ENCODE data around the gene VEZF1. TPM values are rescaled to one million over a fixed set of nuclear protein-coding genes. Genes with fewer than 3 reads are reported as not detected.

Gene VEZF1
- total and polyA plus RNA-seq, 2 donors (not counting 1 experiment from before 2014, with no cell fraction given): 14.7 to 75.9 TPM

GRCh38 chr17:58019039-58019438 is 31.0 kb upstream of the VEZF1 start:
- intact Hi-C loops (cut with micrococcal nuclease): no loop called here
- ChIA-PET POLR2A (no interaction called here), CTCF (no interaction called here)
- Mint-ChIP-seq H3K27ac (no peak overlapping the region), H3K9me3 (ENCODE audit: insufficient read depth) (no peaks in the 10 kb centered on the region), H3K27me3 (peaks cover 20% of the 10 kb centered on the region), H3K4me1 (no peaks in the 10 kb centered on the region), H3K4me3 (no peak overlapping the region)
- Histone ChIP-seq H3K27me3 (replicated peaks in 1 of 4; ENCODE audit: control extremely low read depth in 1 of 4, control insufficient read depth in 3 of 4, insufficient read depth in 4 of 4, low read length in 3 of 4) (peaks cover 0 to 5% (median 1%) of the 10 kb centered on the region in 4 experiments), H3K9ac (ENCODE audit: low read length) (no peak overlapping the region), H4K20me1 (ENCODE audit: control insufficient read depth, insufficient read depth, low read length, poor library complexity, severe bottlenecking) (no peaks in the 10 kb centered on the region), H3K36me3 (replicated peaks in 1 of 2; ENCODE audit: control extremely low read depth in 1 of 2, control insufficient read depth in 1 of 2, extremely low read depth in 1 of 2, insufficient read depth in 2 of 2, low read length in 1 of 2) (no peaks in the 10 kb centered on the region), H3K27ac (ENCODE audit: low read length in 2 of 2) (no peak overlapping the region), H3K4me3 (ENCODE audit: control extremely low read depth in 1 of 5, extremely low read depth in 1 of 5, insufficient read depth in 1 of 5, low read depth in 2 of 5, low read length in 4 of 5) (no peak overlapping the region), H3K4me2 (replicated peaks; ENCODE audit: low read depth, low read length, poor library complexity, severe bottlenecking) (no peak overlapping the region), H3K79me2 (ENCODE audit: control insufficient read depth, insufficient read depth, low read length) (no peaks in the 10 kb centered on the region), H3K4me1 (ENCODE audit: control insufficient read depth in 2 of 2, insufficient read depth in 2 of 2, low read length in 2 of 2) (no peaks in the 10 kb centered on the region), H2AFZ (ENCODE audit: insufficient read depth, low read depth, low read length, poor library complexity, severe bottlenecking) (no peak overlapping the region), H3K9me3 (ENCODE audit: control extremely low read depth in 1 of 3, control insufficient read depth in 2 of 3, insufficient read depth in 1 of 3, low read length in 2 of 3) (no peaks in the 10 kb centered on the region)
- ATAC-seq (ENCODE audit: low read depth): no peak
- TF ChIP-seq, protein P1, sequence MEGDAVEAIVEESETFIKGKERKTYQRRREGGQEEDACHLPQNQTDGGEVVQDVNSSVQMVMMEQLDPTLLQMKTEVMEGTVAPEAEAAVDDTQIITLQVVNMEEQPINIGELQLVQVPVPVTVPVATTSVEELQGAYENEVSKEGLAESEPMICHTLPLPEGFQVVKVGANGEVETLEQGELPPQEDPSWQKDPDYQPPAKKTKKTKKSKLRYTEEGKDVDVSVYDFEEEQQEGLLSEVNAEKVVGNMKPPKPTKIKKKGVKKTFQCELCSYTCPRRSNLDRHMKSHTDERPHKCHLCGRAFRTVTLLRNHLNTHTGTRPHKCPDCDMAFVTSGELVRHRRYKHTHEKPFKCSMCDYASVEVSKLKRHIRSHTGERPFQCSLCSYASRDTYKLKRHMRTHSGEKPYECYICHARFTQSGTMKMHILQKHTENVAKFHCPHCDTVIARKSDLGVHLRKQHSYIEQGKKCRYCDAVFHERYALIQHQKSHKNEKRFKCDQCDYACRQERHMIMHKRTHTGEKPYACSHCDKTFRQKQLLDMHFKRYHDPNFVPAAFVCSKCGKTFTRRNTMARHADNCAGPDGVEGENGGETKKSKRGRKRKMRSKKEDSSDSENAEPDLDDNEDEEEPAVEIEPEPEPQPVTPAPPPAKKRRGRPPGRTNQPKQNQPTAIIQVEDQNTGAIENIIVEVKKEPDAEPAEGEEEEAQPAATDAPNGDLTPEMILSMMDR (IDR thresholded peaks at IDR 0.05): no peak
- no peak for TF ChIP-seq EZH2 (IDR thresholded peaks at IDR 0.05; ENCODE audit: borderline replicate concordance, insufficient read depth, low read depth, low read length, poor library complexity, severe bottlenecking)
- no CpG with 5 or more reads among the region's 3 CpGs for WGBS (ENCODE audit: insufficient coverage)
- DNase-seq: no peak

DNA sequence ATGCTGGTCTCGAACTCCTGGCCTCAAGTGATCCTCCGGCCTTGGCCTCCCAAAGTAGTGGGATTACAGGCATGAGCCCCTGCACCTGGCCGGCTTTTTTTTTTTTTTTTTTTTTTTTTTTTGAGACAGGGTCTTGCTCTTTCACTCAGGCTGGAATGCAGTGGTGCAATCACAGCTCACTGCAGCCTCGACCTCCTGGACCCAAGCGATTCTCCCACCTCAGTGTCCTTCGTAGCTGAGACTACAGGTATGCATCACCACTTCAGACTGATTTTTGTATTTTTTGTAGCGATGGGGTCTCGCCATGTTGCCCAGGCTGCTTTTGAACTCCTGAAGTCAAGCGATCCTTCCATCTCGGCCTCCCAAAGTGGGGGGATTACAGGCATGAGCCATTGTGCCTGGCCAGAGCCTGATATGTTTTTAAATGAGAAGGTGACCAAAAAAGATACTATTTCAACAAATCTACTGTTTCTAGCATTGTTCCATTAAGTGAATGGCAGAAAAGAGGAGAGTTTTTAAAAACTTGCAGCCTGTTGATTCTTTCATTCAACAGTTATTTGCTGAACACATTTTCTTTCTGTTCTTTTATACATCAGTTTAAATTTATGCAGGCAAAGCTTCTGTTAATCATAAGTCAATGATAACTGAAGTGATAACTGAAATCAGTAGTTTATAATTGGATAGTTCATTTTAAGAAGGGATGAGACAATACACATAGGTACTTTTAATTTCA is 22.2 kb upstream of the VEZF1 start:
- Mint-ChIP-seq H3K4me3 (no peak overlapping the region), H3K4me1 (peaks cover 25% of the 10 kb centered on the region), H3K9me3 (ENCODE audit: insufficient read depth) (no peaks in the 10 kb centered on the region), H3K27ac (no peak overlapping the region), H3K27me3 (no peaks in the 10 kb centered on the region)
- Histone ChIP-seq H3K4me2 (replicated peaks; ENCODE audit: low read depth, low read length, poor library complexity, severe bottlenecking) (no peak overlapping the region), H4K20me1 (ENCODE audit: control insufficient read depth, insufficient read depth, low read length, poor library complexity, severe bottlenecking) (peaks cover 15% of the 10 kb centered on the region), H3K27ac (ENCODE audit: low read length in 2 of 2) (no peak overlapping the region), H3K79me2 (ENCODE audit: control insufficient read depth, insufficient read depth, low read length) (peaks cover 18% of the 10 kb centered on the region), H3K9me3 (ENCODE audit: control extremely low read depth in 1 of 3, control insufficient read depth in 2 of 3, insufficient read depth in 1 of 3, low read length in 2 of 3) (peaks cover 0 to 1% (median 0%) of the 10 kb centered on the region in 3 donors), H3K4me3 (ENCODE audit: control extremely low read depth in 1 of 5, extremely low read depth in 1 of 5, insufficient read depth in 1 of 5, low read depth in 2 of 5, low read length in 4 of 5) (no peak overlapping the region), H3K4me1 (ENCODE audit: control insufficient read depth in 2 of 2, insufficient read depth in 2 of 2, low read length in 2 of 2) (peaks cover 15% of the 10 kb centered on the region in 2 donors), H3K36me3 (replicated peaks in 1 of 2; ENCODE audit: control extremely low read depth in 1 of 2, control insufficient read depth in 1 of 2, extremely low read depth in 1 of 2, insufficient read depth in 2 of 2, low read length in 1 of 2) (peaks cover 0 to 8% of the 10 kb centered on the region in 2 experiments), H3K27me3 (replicated peaks in 1 of 4; ENCODE audit: control extremely low read depth in 1 of 4, control insufficient read depth in 3 of 4, insufficient read depth in 4 of 4, low read length in 3 of 4) (no peaks in the 10 kb centered on the region), H2AFZ (ENCODE audit: insufficient read depth, low read depth, low read length, poor library complexity, severe bottlenecking) (no peak overlapping the region), H3K9ac (ENCODE audit: low read length) (no peak overlapping the region)
- no peak for ATAC-seq (ENCODE audit: low read depth)
- intact Hi-C loops (cut with micrococcal nuclease): no loop called here
- no peak for TF ChIP-seq EZH2 (IDR thresholded peaks at IDR 0.05; ENCODE audit: borderline replicate concordance, insufficient read depth, low read depth, low read length, poor library complexity, severe bottlenecking)
- TF ChIP-seq, protein P1 (IDR thresholded peaks at IDR 0.05): no peak
- ChIA-PET CTCF (interaction anchor here (1.0 to 1.9 kb wide), 2 partner anchors 11 to 103 kb away, joined by 4 to 10 read pairs; no protein-coding TSS in a partner anchor), POLR2A (interaction anchor here (0.7 to 1.1 kb wide), 2 partner anchors 22 to 1776 kb away, joined by 4 to 16 read pairs; partner anchors contain the start of gene VEZF1)
- DNase-seq: no peak
- WGBS (ENCODE audit: insufficient coverage): 97% methylated on average over 8 of the region's 10 CpGs

Data from B cell (primary cell).